Uterus (tissue), 4 donors: ENCODE measurements around the gene RPL38. TPM values are rescaled to one million over a fixed set of nuclear protein-coding genes. Genes with fewer than 3 reads are reported as not detected.

ENCODE experiments used
- DNase-seq, 2 donors: peaks; one replicate each; pipeline ENCODE4 v3.0.0-alpha.2; 2019 to 2020
- H3K27ac ChIP-seq, 2 donors: fragments of 200-600 bp; sonication (generic); 1 replicate in 1 of 2; 2 replicates in 1 of 2; pipeline ENCODE4 v1.5.1; 2016 to 2018
- H3K27me3 ChIP-seq, 2 donors: fragments of 200-600 bp; sonication (generic); one replicate each; pipeline ENCODE4 v1.5.1; 2018 to 2019; ENCODE audit warnings: control low read depth in 1 of 2
- H3K36me3 ChIP-seq, 2 donors: fragments of 200-600 bp; sonication (generic); one replicate each; pipeline ENCODE4 v1.5.1; 2019; ENCODE audit warnings: control low read depth in 1 of 2
- H3K4me1 ChIP-seq, 2 donors: fragments of 200-600 bp; sonication (generic); one replicate each; pipeline ENCODE4 v1.5.1; 2018 to 2019; ENCODE audit warnings: control low read depth in 1 of 2
- H3K4me3 ChIP-seq, 2 donors: fragments of 200-600 bp; sonication (generic); 1 replicate in 1 of 2; 2 replicates in 1 of 2; pipeline ENCODE4 v1.5.1; 2018 to 2019; ENCODE audit warnings: mild to moderate bottlenecking in 1 of 2
- H3K9me3 ChIP-seq, 2 donors: fragments of 200-600 bp; sonication (generic); one replicate each; pipeline ENCODE4 v1.5.1; 2019; ENCODE audit warnings: control low read depth in 1 of 2
- CTCF ChIP-seq, 4 experiments: fragments of 200-600 bp in 2 of 4; fragments of 450-650 bp in 2 of 4; sonication (generic) in 2 of 4; IDR thresholded peaks; one replicate each; pipeline ENCODE4 v1.5.1; 2016 to 2019; ENCODE audit warnings: antibody characterized with exemption in 4 of 4, mild to moderate bottlenecking in 2 of 4, moderate library complexity in 1 of 4
- POLR2A ChIP-seq, 2 donors: fragments of 450-650 bp; IDR thresholded peaks; one replicate each; pipeline ENCODE4 v1.6.1; 2016; ENCODE audit warnings: antibody characterized with exemption in 2 of 2, mild to moderate bottlenecking in 1 of 2, moderate library complexity in 1 of 2
- intact Hi-C: fragments of 100-400 bp; cut with DNase I; formaldehyde crosslinking; loops from one replicate; pipeline ENCODE4 v1.15.1; 2023; ENCODE audit warnings: low total_unique reads
- total RNA-seq, 4 donors: library from RNA; depleted of rRNA in 3 of 4; stranded (reverse); fragments of >200 nt in 3 of 4; gene quantifications; one replicate each; pipeline versions ENCODE4 v1.1.0 to v1.2.4, GENCODE V29; 2014 to 2023
- donor health status: DM: yes; HTN: yes; CAD: no.

Gene RPL38
- total RNA-seq, 4 donors from 2014 or later = 87.9 to 1,969 (median 610) TPM

- Histone ChIP-seq H3K27me3 (no peaks in the 10 kb centered on the region), H3K4me1 (peaks cover 0 to 8% of the 10 kb centered on the region in 2 donors), H3K9me3 (no peaks in the 10 kb centered on the region), H3K27ac (no peak overlapping the region), H3K36me3 (no peaks in the 10 kb centered on the region), H3K4me3 (no peak overlapping the region)
- DNase-seq = no peak
- intact Hi-C loops = no loop called here
- no peak for TF ChIP-seq POLR2A (IDR thresholded peaks at IDR 0.05)
- TF ChIP-seq CTCF (IDR thresholded peaks at IDR 0.05) = no peak
These were observed 3.4 kb upstream of the RPL38 start for GRCh38 chr17:74200112-74200511.

GRCh38 chr17:74201250-74201649 is 2.2 kb upstream of the RPL38 start:
- H3K27me3 ChIP-seq = no peaks in the 10 kb centered on the region

GRCh38 chr17:74201948-74202347 is 1.5 kb upstream of the RPL38 start:
- no peak overlapping the region for H3K4me3 ChIP-seq
- no peaks in the 10 kb centered on the region for H3K27me3 ChIP-seq
- intact Hi-C loops = no loop called here

More at GRCh38 chr17:74201250-74201649, 2.2 kb upstream of the RPL38 start:
- TF ChIP-seq POLR2A (IDR thresholded peaks at IDR 0.05) = no peak
- TF ChIP-seq CTCF (IDR thresholded peaks at IDR 0.05) = no peak
- intact Hi-C loops = no loop called here
- Histone ChIP-seq H3K4me1 (peaks cover 0 to 10% of the 10 kb centered on the region in 2 donors), H3K36me3 (no peaks in the 10 kb centered on the region), H3K27ac (no peak overlapping the region), H3K4me3 (no peak overlapping the region), H3K9me3 (no peaks in the 10 kb centered on the region)
- no peak for DNase-seq

GRCh38 chr17:74202938-74203337 is 540 bp upstream of the RPL38 start:
- TF ChIP-seq CTCF (IDR thresholded peaks at IDR 0.05) (no peak), POLR2A (IDR thresholded peaks at IDR 0.05) (no peak)
- peaks cover 0 to 10% of the 10 kb centered on the region in 2 donors for H3K4me1 ChIP-seq
- no peak overlapping the region for H3K4me3 ChIP-seq
- H3K27ac ChIP-seq = no peak overlapping the region
- no peaks in the 10 kb centered on the region for H3K36me3 ChIP-seq
- no peaks in the 10 kb centered on the region for H3K9me3 ChIP-seq
- H3K27me3 ChIP-seq = no peaks in the 10 kb centered on the region
- peak in 1 of 2 donors; percentile 25 for DNase-seq
- intact Hi-C loops = no loop called here

More at GRCh38 chr17:74201948-74202347, 1.5 kb upstream of the RPL38 start:
- no peak for TF ChIP-seq POLR2A (IDR thresholded peaks at IDR 0.05)
- TF ChIP-seq CTCF (IDR thresholded peaks at IDR 0.05) = no peak
- H3K9me3 ChIP-seq = no peaks in the 10 kb centered on the region
- no peak overlapping the region for H3K27ac ChIP-seq
- no peak for DNase-seq
- H3K4me1 ChIP-seq = peaks cover 0 to 10% of the 10 kb centered on the region in 2 donors
- H3K36me3 ChIP-seq = no peaks in the 10 kb centered on the region

GRCh38 chr17:74204474-74204873 is 996 bp downstream of the RPL38 start:
- DNase-seq = no peak
- TF ChIP-seq POLR2A (IDR thresholded peaks at IDR 0.05) (no peak), CTCF (IDR thresholded peaks at IDR 0.05) (no peak)
- Histone ChIP-seq H3K9me3 (no peaks in the 10 kb centered on the region), H3K36me3 (no peaks in the 10 kb centered on the region), H3K27ac (peak overlapping the region; percentile 73 to 82), H3K4me1 (peaks cover 0 to 10% of the 10 kb centered on the region in 2 donors), H3K4me3 (peak overlapping the region; percentile 85 to 87), H3K27me3 (no peaks in the 10 kb centered on the region)
- intact Hi-C loops = no loop called here
